HepG2 (cell line): ENCODE data around the gene IGFLR1. TPM values are rescaled to one million over a fixed set of nuclear protein-coding genes. Genes with fewer than 3 reads are reported as not detected.

Experiments used
- ATAC-seq: fragments of 200-7000 bp; cut with Tn5 transposase; 3 replicates; pipeline ENCODE4 v1.9.1; 2020; ENCODE audit warnings: mild to moderate bottlenecking, moderate library complexity
- BruUV-seq: library from RNA; stranded (reverse); fragments of 400-500 nt; replicated peaks from 2 replicates; lab custom pipeline; 2021; lab: Mats Ljungman, UMichigan
- CTCF ChIA-PET: fragments of 300-600 bp; formaldehyde crosslinking; extraction: SDS; loops from one replicate; lab custom pipeline; 2021; ENCODE audit warnings: low total read pairs, inconsistent platforms, low intra/inter-chr PET ratio; lab: Yijun Ruan, JAX
- POLR2A ChIA-PET: fragments of 350-600 bp; sonication (Branson Sonifier 250); formaldehyde crosslinking; loops from one replicate; lab custom pipeline; 2020; ENCODE audit warnings: antibody characterized with exemption, inconsistent platforms; lab: Yijun Ruan, JAX
- DNase-seq: peaks from one replicate; pipeline ENCODE4 v3.0.0-alpha.2; 2015; ENCODE audit warnings: low spot score
- FAIRE-seq: peaks from 3 replicates; lab custom pipeline; 2011; peaks lifted over from hg19 to GRCh38; lab: Jason Lieb, UNC
- H2AFZ ChIP-seq: one replicate; pipeline ENCODE4 v1.6.1; 2011; ENCODE audit warnings: low read length, inconsistent platforms
- H3K27ac ChIP-seq: fragments of 300-600 bp; 3 replicates; pipeline ENCODE4 v1.8.0; 2011; ENCODE audit warnings: mixed run types, mild to moderate bottlenecking, mixed read lengths, low read length, inconsistent platforms; ENCODE audit not compliant: insufficient read depth; ENCODE audit errors: extremely low read length
- H3K27me3 ChIP-seq, 2 experiments: fragments of 200-600 bp in 1 of 2; 2 replicates in 1 of 2; 3 replicates in 1 of 2; pipeline versions ENCODE4 v1.6.0 to v1.8.0; 2011; ENCODE audit warnings: low read length in 2 of 2, mild to moderate bottlenecking in 2 of 2, moderate library complexity in 2 of 2, inconsistent platforms in 1 of 2; ENCODE audit not compliant: insufficient read depth in 2 of 2, control insufficient read depth in 1 of 2
- H3K36me3 ChIP-seq, 2 experiments: fragments of 200-600 bp in 1 of 2; replicated peaks in 1 of 2; 2 replicates in 1 of 2; 3 replicates in 1 of 2; pipeline versions ENCODE4 v1.5.1 to v1.8.0; 2011; ENCODE audit warnings: low read length in 2 of 2, inconsistent platforms in 1 of 2; ENCODE audit not compliant: insufficient read depth in 2 of 2, control insufficient read depth in 1 of 2
- H3K4me1 ChIP-seq: 2 replicates; pipeline ENCODE4 v1.5.1; 2012; ENCODE audit warnings: low read length, inconsistent platforms; ENCODE audit not compliant: insufficient read depth
- H3K4me2 ChIP-seq: 2 replicates; pipeline ENCODE4 v1.6.0; 2011; ENCODE audit warnings: low read depth, low read length, inconsistent platforms
- H3K4me3 ChIP-seq, 3 experiments: fragments of 200-600 bp in 1 of 3; sonication (generic), shearing (Covaris generic) in 1 of 3; replicated peaks in 1 of 3; 2 replicates each; pipeline ENCODE4 v1.5.1; 2011 to 2016; ENCODE audit warnings: low read length in 3 of 3, inconsistent platforms in 2 of 3, low read depth in 2 of 3, mild to moderate bottlenecking in 2 of 3, control low read depth in 1 of 3, mixed read lengths in 1 of 3; ENCODE audit not compliant: insufficient read depth in 1 of 3
- H3K79me2 ChIP-seq: one replicate; pipeline ENCODE4 v1.6.1; 2011; ENCODE audit warnings: low read length, inconsistent platforms; ENCODE audit not compliant: insufficient read depth
- H3K9ac ChIP-seq: 2 replicates; pipeline ENCODE4 v1.6.0; 2011; ENCODE audit warnings: mild to moderate bottlenecking, low read depth, low read length, inconsistent platforms; ENCODE audit not compliant: insufficient read depth
- H3K9me3 ChIP-seq: 2 replicates; pipeline ENCODE4 v1.5.1; 2012; ENCODE audit warnings: mild to moderate bottlenecking, low read length
- H4K20me1 ChIP-seq: 2 replicates; pipeline ENCODE4 v1.6.0; 2011; ENCODE audit warnings: inconsistent platforms, mild to moderate bottlenecking, low read length, moderate library complexity; ENCODE audit not compliant: insufficient read depth
- AHR ChIP-seq: IDR thresholded peaks from 2 replicates; pipeline ENCODE4 v1.6.1; 2018; ENCODE audit warnings: missing genetic modification reagents, missing compliant biosample characterization
- CBX1 ChIP-seq: IDR thresholded peaks from one replicate; pipeline ENCODE4 v1.6.1; 2016; ENCODE audit warnings: antibody characterized with exemption, low read depth
- ELF4 ChIP-seq: sonication (generic); formaldehyde crosslinking; IDR thresholded peaks from 2 replicates; pipeline ENCODE4 v1.5.0; 2020; ENCODE audit warnings: missing genetic modification reagents, mild to moderate bottlenecking, moderate library complexity, borderline replicate concordance
- ETV6 ChIP-seq: sonication (generic); formaldehyde crosslinking; conservative IDR thresholded peaks from 2 replicates; pipeline ENCODE4 v1.4.0; 2020; ENCODE audit warnings: missing genetic modification reagents
- HOXA3 ChIP-seq: sonication (generic); formaldehyde crosslinking; IDR thresholded peaks from 2 replicates; pipeline ENCODE4 v1.5.0; 2020; ENCODE audit warnings: missing genetic modification reagents
- HOXA7 ChIP-seq: sonication (generic); formaldehyde crosslinking; IDR thresholded peaks from 2 replicates; pipeline ENCODE4 v1.8.1; 2022; ENCODE audit warnings: mild to moderate bottlenecking, missing genetic modification reagents, moderate library complexity
- JDP2 ChIP-seq: sonication (generic); formaldehyde crosslinking; IDR thresholded peaks from 2 replicates; pipeline ENCODE4 v1.8.1; 2022; ENCODE audit warnings: missing genetic modification reagents, borderline replicate concordance
- KDM1A ChIP-seq: IDR thresholded peaks from 2 replicates; pipeline ENCODE4 v1.6.1; 2016; ENCODE audit warnings: missing compliant biosample characterization
- KDM3A ChIP-seq: IDR thresholded peaks from 2 replicates; pipeline ENCODE4 v1.6.1; 2018; ENCODE audit warnings: low read depth, missing compliant biosample characterization
- POLR2AphosphoS5 ChIP-seq: IDR thresholded peaks from 2 replicates; pipeline ENCODE4 v1.6.1; 2012; ENCODE audit warnings: low read depth, low read length
- PRPF4 ChIP-seq: fragments of 200-400 bp; formaldehyde crosslinking; IDR thresholded peaks from 2 replicates; pipeline ENCODE4 v1.6.1; 2016; ENCODE audit warnings: low read length, low read depth; ENCODE audit not compliant: poor library complexity, severe bottlenecking
- RORA ChIP-seq: sonication (generic); formaldehyde crosslinking; IDR thresholded peaks from 2 replicates; pipeline ENCODE4 v1.5.0; 2020; ENCODE audit warnings: mild to moderate bottlenecking, missing genetic modification reagents, moderate library complexity
- TBP ChIP-seq: sonication (generic); formaldehyde crosslinking; IDR thresholded peaks from 2 replicates; pipeline ENCODE4 v1.5.0; 2020; ENCODE audit warnings: missing genetic modification reagents
- ZFAT ChIP-seq: sonication (generic); formaldehyde crosslinking; conservative IDR thresholded peaks from 2 replicates; pipeline ENCODE4 v1.8.1; 2023; ENCODE audit warnings: missing genetic modification reagents, inconsistent platforms
- ZNF546 ChIP-seq: sonication (generic); formaldehyde crosslinking; conservative IDR thresholded peaks from 2 replicates; pipeline ENCODE4 v1.8.1; 2023; ENCODE audit warnings: mild to moderate bottlenecking, missing genetic modification reagents
- ZNF549 ChIP-seq: sonication (generic); formaldehyde crosslinking; IDR thresholded peaks from 2 replicates; pipeline ENCODE4 v1.5.0; 2020; ENCODE audit warnings: missing genetic modification reagents
- ZSCAN25 ChIP-seq: sonication (generic); formaldehyde crosslinking; IDR thresholded peaks from 2 replicates; pipeline ENCODE4 v1.8.0; 2022; ENCODE audit warnings: mild to moderate bottlenecking, missing genetic modification reagents
- WGBS: methylation state at CpG from one replicate; pipeline ENCODE4 v1.1.6; 2017; ENCODE audit warnings: low lambda C conversion rate; 5-methylcytosine and 5-hydroxymethylcytosine counted together
- in situ Hi-C: cut with HindIII; loops from 2 replicates; pipeline ENCODE4 v1.10.0; 2017; ENCODE audit warnings: low pct_unique_long_range_greater_than_20kb; ENCODE audit not compliant: extremely low pct_ligation_motif_present
- intact Hi-C: fragments of 100-400 bp; cut with micrococcal nuclease; formaldehyde crosslinking; loops from one replicate; pipeline ENCODE4 v1.10.0; 2022; ENCODE audit not compliant: unreplicated experiment
- polyA plus RNA-seq, 8 experiments: library from polyadenylated mRNA; depleted of rRNA in 3 of 8; stranded (reverse) in 7 of 8; unstranded in 1 of 8; fragments of >200 nt; fragmentation: Illumina TruSeq in 4 of 8; extraction: Trizol in 4 of 8; gene quantifications; 2 replicates each; pipeline versions ENCODE4 v1.2.1 to v1.2.3, GENCODE V29; 2011 to 2016; ENCODE audit warnings: low read depth in 4 of 8, missing spikeins in 1 of 8, mixed read lengths in 1 of 8; ENCODE audit not compliant: insufficient read depth in 1 of 8
- total RNA-seq, 5 experiments: library from RNA; depleted of rRNA; stranded (reverse); fragments of >200 nt; fragmentation: Illumina TruSeq; extraction: Trizol; gene quantifications; 2 replicates each; pipeline ENCODE4 v1.2.3, GENCODE V29; 2016; ENCODE audit warnings: low read depth in 1 of 5
- TF ChIP-seq, protein P1 (sequence below): sonication (generic); formaldehyde crosslinking; IDR thresholded peaks from 2 replicates; pipeline ENCODE4 v1.5.0; 2020; ENCODE audit warnings: mild to moderate bottlenecking, missing genetic modification reagents, borderline replicate concordance
- TF ChIP-seq, protein P2 (sequence below): sonication (generic); formaldehyde crosslinking; IDR thresholded peaks from 2 replicates; pipeline ENCODE4 v1.8.0; 2022; ENCODE audit warnings: missing genetic modification reagents, mild to moderate bottlenecking, borderline replicate concordance

The IGFLR1 gene
- total and polyA plus RNA-seq, 2 of the 13 experiments (the other 11 are each of a cell fraction or from before 2014, with no cell fraction given) = 5.4 to 8.9 TPM

GRCh38 chr19:35714601-35715354, 27.5 kb downstream of the IGFLR1 start (continued):
- no peak for TF ChIP-seq ZFAT (CRISPR knock-in tag)
- TF ChIP-seq KDM1A = no peak
- TF ChIP-seq, protein P1, sequence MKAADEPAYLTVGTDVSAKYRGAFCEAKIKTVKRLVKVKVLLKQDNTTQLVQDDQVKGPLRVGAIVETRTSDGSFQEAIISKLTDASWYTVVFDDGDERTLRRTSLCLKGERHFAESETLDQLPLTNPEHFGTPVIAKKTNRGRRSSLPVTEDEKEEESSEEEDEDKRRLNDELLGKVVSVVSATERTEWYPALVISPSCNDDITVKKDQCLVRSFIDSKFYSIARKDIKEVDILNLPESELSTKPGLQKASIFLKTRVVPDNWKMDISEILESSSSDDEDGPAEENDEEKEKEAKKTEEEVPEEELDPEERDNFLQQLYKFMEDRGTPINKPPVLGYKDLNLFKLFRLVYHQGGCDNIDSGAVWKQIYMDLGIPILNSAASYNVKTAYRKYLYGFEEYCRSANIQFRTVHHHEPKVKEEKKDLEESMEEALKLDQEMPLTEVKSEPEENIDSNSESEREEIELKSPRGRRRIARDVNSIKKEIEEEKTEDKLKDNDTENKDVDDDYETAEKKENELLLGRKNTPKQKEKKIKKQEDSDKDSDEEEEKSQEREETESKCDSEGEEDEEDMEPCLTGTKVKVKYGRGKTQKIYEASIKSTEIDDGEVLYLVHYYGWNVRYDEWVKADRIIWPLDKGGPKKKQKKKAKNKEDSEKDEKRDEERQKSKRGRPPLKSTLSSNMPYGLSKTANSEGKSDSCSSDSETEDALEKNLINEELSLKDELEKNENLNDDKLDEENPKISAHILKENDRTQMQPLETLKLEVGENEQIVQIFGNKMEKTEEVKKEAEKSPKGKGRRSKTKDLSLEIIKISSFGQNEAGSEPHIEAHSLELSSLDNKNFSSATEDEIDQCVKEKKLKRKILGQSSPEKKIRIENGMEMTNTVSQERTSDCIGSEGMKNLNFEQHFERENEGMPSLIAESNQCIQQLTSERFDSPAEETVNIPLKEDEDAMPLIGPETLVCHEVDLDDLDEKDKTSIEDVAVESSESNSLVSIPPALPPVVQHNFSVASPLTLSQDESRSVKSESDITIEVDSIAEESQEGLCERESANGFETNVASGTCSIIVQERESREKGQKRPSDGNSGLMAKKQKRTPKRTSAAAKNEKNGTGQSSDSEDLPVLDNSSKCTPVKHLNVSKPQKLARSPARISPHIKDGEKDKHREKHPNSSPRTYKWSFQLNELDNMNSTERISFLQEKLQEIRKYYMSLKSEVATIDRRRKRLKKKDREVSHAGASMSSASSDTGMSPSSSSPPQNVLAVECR (CRISPR knock-in tag) = no peak
- no peak for TF ChIP-seq AHR (CRISPR knock-in tag)
- no peak for TF ChIP-seq KDM3A (CRISPR knock-in tag)

DNA sequence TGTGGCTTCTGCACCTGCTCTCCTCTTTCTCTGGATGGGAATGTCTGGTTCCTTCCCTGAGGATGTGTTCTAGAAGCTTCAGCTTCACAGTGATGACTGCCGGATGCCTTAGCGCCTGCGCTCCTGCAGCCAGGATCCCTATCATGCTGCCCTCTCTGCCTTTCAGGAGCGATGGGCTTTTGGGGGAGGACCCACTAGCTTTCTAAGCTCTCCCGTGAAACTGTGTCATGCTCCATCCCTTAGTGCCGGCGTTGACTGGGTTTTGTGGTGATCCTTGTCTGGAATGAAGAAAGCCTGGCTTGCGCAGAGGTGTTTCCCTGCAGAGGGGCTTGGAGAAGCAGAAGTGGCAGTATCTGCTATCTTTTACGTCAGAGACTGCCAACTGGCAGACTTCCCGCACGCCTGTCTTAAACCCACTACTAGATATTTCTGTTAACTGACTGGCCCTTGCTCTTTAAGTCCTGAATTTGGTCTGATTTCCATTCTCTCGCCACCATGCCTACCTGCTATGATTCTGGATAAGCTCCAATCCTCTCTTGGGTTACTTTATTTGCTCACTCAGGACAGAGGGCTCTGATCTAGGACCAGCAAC, 28.3 kb downstream of the IGFLR1 start:
- ChIA-PET POLR2A (interaction anchor here (5.0 kb wide), 1 partner anchor 11 kb away, joined by 23 read pairs; no protein-coding TSS in a partner anchor), CTCF (interaction anchor here (7.0 kb wide), 1 partner anchor 20 kb away, joined by 201 read pairs; no protein-coding TSS in a partner anchor)
- Histone ChIP-seq H3K9ac (no peak overlapping the region), H3K36me3 (no peaks in the 10 kb centered on the region), H3K4me1 (peaks cover 24% of the 10 kb centered on the region), H4K20me1 (peaks cover 6% of the 10 kb centered on the region), H2AFZ (no peak overlapping the region), H3K4me3 (no peak overlapping the region), H3K9me3 (no peaks in the 10 kb centered on the region), H3K4me2 (no peak overlapping the region), H3K79me2 (peaks cover 8% of the 10 kb centered on the region), H3K27ac (no peak overlapping the region), H3K27me3 (no peaks in the 10 kb centered on the region)
- no TSS peak for BruUV-seq
- ATAC-seq (no peak), DNase-seq (no peak), FAIRE-seq (no peak)
- intact Hi-C loops (no loop called here), in situ Hi-C loops (no loop called here)
- 87% methylated on average over 11 of the region's 12 CpGs for WGBS
- TF ChIP-seq ETV6 (CRISPR knock-in tag) (no peak), ZNF549 (CRISPR knock-in tag) (no peak), ELF4 (no peak), ZNF546 (CRISPR knock-in tag) (no peak), JDP2 (CRISPR knock-in tag) (no peak), PRPF4 (no peak), HOXA3 (no peak), TBP (CRISPR knock-in tag) (no peak), RORA (no peak), ZSCAN25 (CRISPR knock-in tag) (no peak), HOXA7 (CRISPR knock-in tag) (no peak), CBX1 (no peak), POLR2AphosphoS5 (no peak)
- TF ChIP-seq, protein P2, sequence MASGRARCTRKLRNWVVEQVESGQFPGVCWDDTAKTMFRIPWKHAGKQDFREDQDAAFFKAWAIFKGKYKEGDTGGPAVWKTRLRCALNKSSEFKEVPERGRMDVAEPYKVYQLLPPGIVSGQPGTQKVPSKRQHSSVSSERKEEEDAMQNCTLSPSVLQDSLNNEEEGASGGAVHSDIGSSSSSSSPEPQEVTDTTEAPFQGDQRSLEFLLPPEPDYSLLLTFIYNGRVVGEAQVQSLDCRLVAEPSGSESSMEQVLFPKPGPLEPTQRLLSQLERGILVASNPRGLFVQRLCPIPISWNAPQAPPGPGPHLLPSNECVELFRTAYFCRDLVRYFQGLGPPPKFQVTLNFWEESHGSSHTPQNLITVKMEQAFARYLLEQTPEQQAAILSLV (CRISPR knock-in tag) = no peak
